ENCODE results near the gene APBA3.

DNA sequence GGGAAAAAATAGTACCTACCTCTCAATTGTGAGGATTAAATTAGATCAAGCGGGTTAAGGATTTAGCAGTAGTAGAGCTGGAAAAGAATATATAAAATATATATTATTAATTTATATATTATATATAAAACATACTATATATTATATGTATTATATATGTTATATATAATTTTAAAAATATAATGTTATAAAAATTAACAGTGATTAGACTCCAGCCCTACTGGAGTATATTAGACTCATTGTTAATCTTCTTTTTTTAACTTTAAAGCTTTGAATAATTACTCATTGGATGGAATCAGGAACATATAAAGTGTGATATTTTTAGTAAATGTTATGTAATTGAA lies 610 bp upstream of the APBA3 start:
- TF ChIP-seq POLR2A (IDR thresholded peaks at IDR 0.05; ENCODE audit: low read length): no peak
- no peak for TF ChIP-seq GATA1 (IDR thresholded peaks at IDR 0.05; ENCODE audit: low read depth, low read length)

Measured in erythroblast (primary cell).